Liver (tissue), 9 donors: Measurements from ENCODE around the gene LPCAT1. TPM values are rescaled to one million over a fixed set of nuclear protein-coding genes. Genes with fewer than 3 reads are reported as not detected.

Source experiments
- DNase-seq: peaks from one replicate; pipeline ENCODE4 v3.0.0-alpha.2; 2017; ENCODE audit warnings: low spot score
- H3K27ac ChIP-seq, 2 donors: one replicate each; pipeline ENCODE4 v1.7.0; 2013; ENCODE audit warnings: inconsistent platforms in 2 of 2, low read length in 2 of 2, control low read depth in 1 of 2, low read depth in 1 of 2, mild to moderate bottlenecking in 1 of 2
- H3K27me3 ChIP-seq, 4 donors: one replicate each; pipeline versions ENCODE4 v1.6.1 to v1.7.0; 2013; ENCODE audit warnings: low read length in 3 of 4, inconsistent platforms in 1 of 4, mild to moderate bottlenecking in 1 of 4, moderate library complexity in 1 of 4; ENCODE audit not compliant: control insufficient read depth in 4 of 4, insufficient read depth in 4 of 4
- H3K36me3 ChIP-seq, 4 donors: one replicate each; pipeline versions ENCODE4 v1.6.1 to v1.7.0; 2013; ENCODE audit warnings: low read length in 3 of 4, mild to moderate bottlenecking in 3 of 4, low read depth in 1 of 4, moderate library complexity in 1 of 4; ENCODE audit not compliant: control insufficient read depth in 4 of 4, insufficient read depth in 3 of 4
- H3K4me1 ChIP-seq, 4 donors: one replicate each; pipeline versions ENCODE4 v1.6.1 to v1.7.0; 2013; ENCODE audit warnings: low read length in 3 of 4, mild to moderate bottlenecking in 3 of 4, moderate library complexity in 1 of 4; ENCODE audit not compliant: control insufficient read depth in 4 of 4, insufficient read depth in 4 of 4
- H3K4me3 ChIP-seq, 3 donors: one replicate each; pipeline versions ENCODE4 v1.6.1 to v1.7.0; 2013; ENCODE audit warnings: low read length in 3 of 3, control low read depth in 1 of 3, low read depth in 1 of 3, mild to moderate bottlenecking in 1 of 3
- H3K9ac ChIP-seq, 2 donors: one replicate each; pipeline ENCODE4 v1.7.0; 2013; ENCODE audit warnings: low read length in 2 of 2, mild to moderate bottlenecking in 2 of 2, moderate library complexity in 2 of 2, control low read depth in 1 of 2, low read depth in 1 of 2
- H3K9me3 ChIP-seq, 4 donors: one replicate each; pipeline versions ENCODE4 v1.6.1 to v1.7.0; 2013; ENCODE audit warnings: low read length in 3 of 4; ENCODE audit not compliant: control insufficient read depth in 4 of 4
- ATF3 ChIP-seq: IDR thresholded peaks from 2 replicates; pipeline ENCODE4 v1.6.1; 2016; ENCODE audit warnings: antibody characterized with exemption
- FOXA1 ChIP-seq: IDR thresholded peaks from 2 replicates; pipeline ENCODE4 v1.6.1; 2016; ENCODE audit warnings: antibody characterized with exemption
- FOXA2 ChIP-seq: IDR thresholded peaks from 2 replicates; pipeline ENCODE4 v1.6.1; 2016; ENCODE audit warnings: antibody characterized with exemption
- GABPA ChIP-seq, 2 donors: IDR thresholded peaks in 1 of 2; conservative IDR thresholded peaks in 1 of 2; 2 replicates each; pipeline ENCODE4 v1.6.1; 2016; ENCODE audit warnings: antibody characterized with exemption in 2 of 2, mild to moderate bottlenecking in 1 of 2, moderate library complexity in 1 of 2
- HNF4A ChIP-seq, 2 donors: conservative IDR thresholded peaks; 2 replicates each; pipeline ENCODE4 v1.6.1; 2016; ENCODE audit warnings: antibody characterized with exemption in 2 of 2, mild to moderate bottlenecking in 2 of 2
- HNF4G ChIP-seq: IDR thresholded peaks from 2 replicates; pipeline ENCODE4 v1.6.1; 2016; ENCODE audit warnings: antibody characterized with exemption
- JUND ChIP-seq, 2 donors: IDR thresholded peaks; 2 replicates each; pipeline ENCODE4 v1.6.1; 2016; ENCODE audit warnings: antibody characterized with exemption in 2 of 2
- NR2F2 ChIP-seq: IDR thresholded peaks from 2 replicates; pipeline ENCODE4 v1.6.1; 2016; ENCODE audit warnings: antibody characterized with exemption
- RAD21 ChIP-seq, 2 donors: IDR thresholded peaks; 2 replicates each; pipeline ENCODE4 v1.6.1; 2016; ENCODE audit warnings: antibody characterized with exemption in 2 of 2, mild to moderate bottlenecking in 2 of 2
- REST ChIP-seq: IDR thresholded peaks from 2 replicates; pipeline ENCODE4 v1.6.1; 2016; ENCODE audit warnings: antibody characterized with exemption, mild to moderate bottlenecking
- RXRA ChIP-seq, 2 donors: IDR thresholded peaks; 2 replicates each; pipeline ENCODE4 v1.6.1; 2017 to 2018; ENCODE audit warnings: antibody characterized with exemption in 2 of 2, mild to moderate bottlenecking in 1 of 2
- SP1 ChIP-seq: IDR thresholded peaks from 2 replicates; pipeline ENCODE4 v1.6.1; 2018; ENCODE audit warnings: antibody characterized with exemption, mild to moderate bottlenecking
- TAF1 ChIP-seq: conservative IDR thresholded peaks from 2 replicates; pipeline ENCODE4 v1.6.1; 2016; ENCODE audit warnings: antibody characterized with exemption, mild to moderate bottlenecking
- YY1 ChIP-seq: IDR thresholded peaks from 2 replicates; pipeline ENCODE4 v1.6.1; 2016; ENCODE audit warnings: antibody characterized with exemption, mild to moderate bottlenecking
- WGBS: extraction: QIAGEN DNeasy Blood & Tissue Kit; methylation state at CpG from one replicate; pipeline ENCODE4 v1.1.7; 2013; 5-methylcytosine and 5-hydroxymethylcytosine counted together
- polyA plus RNA-seq, 2 donors: library from polyadenylated mRNA; stranded (reverse) in 1 of 2; unstranded in 1 of 2; fragments of 200-250 nt in 1 of 2; fragments of >200 nt in 1 of 2; fragmentation: Nextera tagmentation in 1 of 2; extraction: Ambion mirVana in 1 of 2; gene quantifications; one replicate each; pipeline versions ENCODE4 v1.2.1 to v1.2.3, GENCODE V29; 2013 to 2015
- total RNA-seq, 2 donors: library from RNA; depleted of rRNA; stranded (reverse); fragments of >200 nt; gene quantifications; one replicate each; pipeline ENCODE4 v1.2.3, GENCODE V29; 2014
- TF ChIP-seq, protein P1 (sequence below): IDR thresholded peaks from 2 replicates; pipeline ENCODE4 v1.6.1; 2016; ENCODE audit warnings: antibody characterized with exemption
- TF ChIP-seq, protein P2 (sequence below): IDR thresholded peaks from 2 replicates; pipeline ENCODE4 v1.6.1; 2016; ENCODE audit warnings: antibody characterized with exemption
- TF ChIP-seq, protein P3 (sequence below): fragments of 150-350 bp; IDR thresholded peaks from 2 replicates; pipeline ENCODE4 v1.5.1; 2017; ENCODE audit warnings: improper control_type of control experiment, low read depth, low read length; ENCODE audit not compliant: missing input control
- donor health status: healthy.
- donor health status: healthy.
- donor health status: healthy.
- donor health status: healthy.
- donor health status: healthy.

The LPCAT1 gene
- total and polyA plus RNA-seq, 4 donors: 1.5 to 12.8 (median 9.9) TPM

DNA sequence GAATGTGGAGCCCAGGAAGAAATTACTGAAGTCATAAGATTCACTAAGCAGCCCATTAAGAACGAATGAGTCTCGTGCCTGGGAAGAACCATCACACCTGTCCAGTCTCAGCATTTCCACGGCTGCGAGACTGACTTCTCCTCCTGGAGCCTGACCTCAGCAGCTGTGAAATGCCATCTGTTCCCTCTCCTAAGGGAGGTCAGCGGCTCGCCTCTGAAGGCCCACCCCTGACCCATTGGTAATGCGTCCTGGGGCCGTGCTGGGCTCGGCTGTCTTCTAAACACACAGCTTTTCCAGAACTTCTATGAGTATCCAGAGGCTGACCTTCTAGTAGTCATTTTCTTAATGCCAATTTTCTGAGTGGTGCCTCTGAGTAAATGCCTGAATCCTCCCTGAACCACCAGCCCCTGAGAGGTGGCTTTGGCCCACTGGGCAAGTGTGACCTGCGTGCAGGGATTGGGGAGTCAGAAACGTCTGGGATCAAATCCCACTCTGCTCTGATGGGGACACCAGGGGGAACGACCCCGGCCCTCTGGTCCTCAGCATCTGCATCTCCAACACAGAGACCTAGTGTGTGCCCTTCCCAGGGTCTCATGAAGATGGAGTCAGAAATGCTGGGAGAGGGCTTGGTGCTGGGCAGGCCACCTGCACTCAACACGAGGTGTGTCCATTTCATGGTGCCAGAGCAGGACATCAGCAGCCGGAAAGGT, 84.2 kb downstream of the LPCAT1 start:
- DNase-seq: no peak
- 80% methylated on average over 15 of the region's 15 CpGs for WGBS
- H3K9me3 ChIP-seq: peaks cover 0 to 4% (median 0%) of the 10 kb centered on the region in 4 donors
- no peaks in the 10 kb centered on the region for H3K36me3 ChIP-seq
- H3K4me1 ChIP-seq: peaks cover 0 to 4% (median 3%) of the 10 kb centered on the region in 4 donors
- no peak overlapping the region for H3K4me3 ChIP-seq
- peaks cover 0 to 14% (median 5%) of the 10 kb centered on the region in 4 donors for H3K27me3 ChIP-seq
- TF ChIP-seq RXRA (IDR thresholded peaks at IDR 0.05): no peak
- TF ChIP-seq, protein P1, sequence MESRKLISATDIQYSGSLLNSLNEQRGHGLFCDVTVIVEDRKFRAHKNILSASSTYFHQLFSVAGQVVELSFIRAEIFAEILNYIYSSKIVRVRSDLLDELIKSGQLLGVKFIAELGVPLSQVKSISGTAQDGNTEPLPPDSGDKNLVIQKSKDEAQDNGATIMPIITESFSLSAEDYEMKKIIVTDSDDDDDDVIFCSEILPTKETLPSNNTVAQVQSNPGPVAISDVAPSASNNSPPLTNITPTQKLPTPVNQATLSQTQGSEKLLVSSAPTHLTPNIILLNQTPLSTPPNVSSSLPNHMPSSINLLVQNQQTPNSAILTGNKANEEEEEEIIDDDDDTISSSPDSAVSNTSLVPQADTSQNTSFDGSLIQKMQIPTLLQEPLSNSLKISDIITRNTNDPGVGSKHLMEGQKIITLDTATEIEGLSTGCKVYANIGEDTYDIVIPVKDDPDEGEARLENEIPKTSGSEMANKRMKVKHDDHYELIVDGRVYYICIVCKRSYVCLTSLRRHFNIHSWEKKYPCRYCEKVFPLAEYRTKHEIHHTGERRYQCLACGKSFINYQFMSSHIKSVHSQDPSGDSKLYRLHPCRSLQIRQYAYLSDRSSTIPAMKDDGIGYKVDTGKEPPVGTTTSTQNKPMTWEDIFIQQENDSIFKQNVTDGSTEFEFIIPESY: no peak
- TF ChIP-seq GABPA (IDR thresholded peaks at IDR 0.05 in 1 of 2, conservative IDR thresholded peaks at IDR 0.05 in 1 of 2): no peak
- TF ChIP-seq HNF4G: no peak
- TF ChIP-seq JUND (IDR thresholded peaks at IDR 0.05): no peak
- TF ChIP-seq RAD21 (IDR thresholded peaks at IDR 0.05): no peak
- TF ChIP-seq YY1: no peak
- TF ChIP-seq HNF4A (conservative IDR thresholded peaks at IDR 0.05): no peak
- TF ChIP-seq NR2F2: no peak
- no peak for TF ChIP-seq REST
- no peak for TF ChIP-seq ATF3
- TF ChIP-seq FOXA2: no peak
- TF ChIP-seq, protein P2, sequence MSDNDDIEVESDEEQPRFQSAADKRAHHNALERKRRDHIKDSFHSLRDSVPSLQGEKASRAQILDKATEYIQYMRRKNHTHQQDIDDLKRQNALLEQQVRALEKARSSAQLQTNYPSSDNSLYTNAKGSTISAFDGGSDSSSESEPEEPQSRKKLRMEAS: no peak
- no peak overlapping the region for H3K9ac ChIP-seq
- no peak overlapping the region for H3K27ac ChIP-seq

- WGBS: 89% methylated on average over 21 of the region's 21 CpGs
- H3K27me3 ChIP-seq: peaks cover 0 to 9% (median 4%) of the 10 kb centered on the region in 4 donors
- no peak overlapping the region for H3K27ac ChIP-seq
- H3K9me3 ChIP-seq: peaks cover 0 to 6% (median 0%) of the 10 kb centered on the region in 4 donors
- H3K4me3 ChIP-seq: no peak overlapping the region
- no peaks in the 10 kb centered on the region for H3K36me3 ChIP-seq
- H3K9ac ChIP-seq: no peak overlapping the region
- DNase-seq: no peak
- TF ChIP-seq RAD21 (IDR thresholded peaks at IDR 0.05): no peak
- TF ChIP-seq, protein P3, sequence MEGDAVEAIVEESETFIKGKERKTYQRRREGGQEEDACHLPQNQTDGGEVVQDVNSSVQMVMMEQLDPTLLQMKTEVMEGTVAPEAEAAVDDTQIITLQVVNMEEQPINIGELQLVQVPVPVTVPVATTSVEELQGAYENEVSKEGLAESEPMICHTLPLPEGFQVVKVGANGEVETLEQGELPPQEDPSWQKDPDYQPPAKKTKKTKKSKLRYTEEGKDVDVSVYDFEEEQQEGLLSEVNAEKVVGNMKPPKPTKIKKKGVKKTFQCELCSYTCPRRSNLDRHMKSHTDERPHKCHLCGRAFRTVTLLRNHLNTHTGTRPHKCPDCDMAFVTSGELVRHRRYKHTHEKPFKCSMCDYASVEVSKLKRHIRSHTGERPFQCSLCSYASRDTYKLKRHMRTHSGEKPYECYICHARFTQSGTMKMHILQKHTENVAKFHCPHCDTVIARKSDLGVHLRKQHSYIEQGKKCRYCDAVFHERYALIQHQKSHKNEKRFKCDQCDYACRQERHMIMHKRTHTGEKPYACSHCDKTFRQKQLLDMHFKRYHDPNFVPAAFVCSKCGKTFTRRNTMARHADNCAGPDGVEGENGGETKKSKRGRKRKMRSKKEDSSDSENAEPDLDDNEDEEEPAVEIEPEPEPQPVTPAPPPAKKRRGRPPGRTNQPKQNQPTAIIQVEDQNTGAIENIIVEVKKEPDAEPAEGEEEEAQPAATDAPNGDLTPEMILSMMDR: no peak
- no peak for TF ChIP-seq NR2F2
- no peak for TF ChIP-seq FOXA1
- no peak for TF ChIP-seq JUND (IDR thresholded peaks at IDR 0.05)
- no peak for TF ChIP-seq RXRA (IDR thresholded peaks at IDR 0.05)
- no peak for TF ChIP-seq TAF1
- TF ChIP-seq, protein P1: no peak
- TF ChIP-seq YY1: no peak
- no peak for TF ChIP-seq HNF4A (conservative IDR thresholded peaks at IDR 0.05)
- TF ChIP-seq REST: no peak
- TF ChIP-seq SP1: no peak
- H3K4me1 ChIP-seq: no peaks in the 10 kb centered on the region
Measured at GRCh38 chr5:1438871-1439270, 84.9 kb downstream of the LPCAT1 start.
